Neural progenitor cell (in vitro differentiated cells): ENCODE results near the gene CDKN2A. TPM values are rescaled to one million over a fixed set of nuclear protein-coding genes. Genes with fewer than 3 reads are reported as not detected.

ENCODE experiments used
- DNase-seq: peaks from one replicate; pipeline ENCODE4 v3.0.0-alpha.2; 2016; ENCODE audit warnings: low spot score
- H2AFZ ChIP-seq: fragments of 200-600 bp; sonication (generic); replicated peaks from 2 replicates; pipeline ENCODE4 v1.6.1; 2016; ENCODE audit warnings: antibody characterized with exemption
- H3F3A ChIP-seq: fragments of 200-600 bp; sonication (generic); 2 replicates; pipeline ENCODE4 v1.6.1; 2016; ENCODE audit warnings: antibody characterized with exemption, low read depth
- H3K27ac ChIP-seq: fragments of 200-600 bp; sonication (generic); 2 replicates; pipeline ENCODE4 v1.5.1; 2016; ENCODE audit warnings: mild to moderate bottlenecking
- H3K27me3 ChIP-seq: fragments of 200-600 bp; sonication (generic); 2 replicates; pipeline ENCODE4 v1.6.1; 2016; ENCODE audit warnings: mild to moderate bottlenecking, moderate library complexity
- H3K36me3 ChIP-seq: fragments of 200-600 bp; sonication (generic); 2 replicates; pipeline ENCODE4 v1.5.1; 2016
- H3K4me1 ChIP-seq: fragments of 200-600 bp; sonication (generic); 2 replicates; pipeline ENCODE4 v1.6.1; 2016; ENCODE audit warnings: mixed run types
- H3K4me2 ChIP-seq: fragments of 200-600 bp; sonication (generic); 2 replicates; pipeline ENCODE4 v1.6.1; 2016
- H3K4me3 ChIP-seq: fragments of 200-600 bp; sonication (generic); 2 replicates; pipeline ENCODE4 v1.5.1; 2016
- H3K79me2 ChIP-seq: fragments of 200-600 bp; sonication (generic); 2 replicates; pipeline ENCODE4 v1.6.1; 2016; ENCODE audit warnings: low read depth
- H3K9ac ChIP-seq: fragments of 200-600 bp; sonication (generic); 2 replicates; pipeline ENCODE4 v1.6.1; 2016
- H3K9me3 ChIP-seq: fragments of 200-600 bp; sonication (generic); 2 replicates; pipeline ENCODE4 v1.5.1; 2016; ENCODE audit warnings: low read depth
- H4K20me1 ChIP-seq: fragments of 200-600 bp; sonication (generic); 2 replicates; pipeline ENCODE4 v1.6.1; 2016; ENCODE audit warnings: low read depth
- H3K27ac Mint-ChIP-seq: 3 replicates; pipeline ENCODE4 v1.8.0; 2021; ENCODE audit warnings: mixed read lengths
- H3K27me3 Mint-ChIP-seq: 2 replicates; pipeline ENCODE4 v1.8.0; 2022; ENCODE audit warnings: low read depth, mild to moderate bottlenecking, inconsistent platforms, moderate library complexity, mixed read lengths; ENCODE audit not compliant: insufficient read depth
- H3K36me3 Mint-ChIP-seq: 3 replicates; pipeline ENCODE4 v1.8.0; 2021; ENCODE audit warnings: mixed read lengths
- H3K4me1 Mint-ChIP-seq: 3 replicates; pipeline ENCODE4 v1.8.0; 2021; ENCODE audit warnings: mixed read lengths
- H3K4me3 Mint-ChIP-seq: 3 replicates; pipeline ENCODE4 v1.8.0; 2021; ENCODE audit warnings: mild to moderate bottlenecking, moderate library complexity, mixed read lengths
- H3K9me3 Mint-ChIP-seq: 3 replicates; pipeline ENCODE4 v1.8.0; 2020; ENCODE audit warnings: mixed read lengths
- EZH2 ChIP-seq: fragments of 200-600 bp; sonication (generic); IDR thresholded peaks from 2 replicates; pipeline ENCODE4 v1.6.1; 2017; ENCODE audit warnings: antibody characterized with exemption, mild to moderate bottlenecking, moderate library complexity
- EZH2phosphoT487 ChIP-seq: fragments of 200-600 bp; sonication (generic); IDR thresholded peaks from 2 replicates; pipeline ENCODE4 v1.6.1; 2017; ENCODE audit warnings: antibody characterized with exemption
- total RNA-seq: library from RNA; depleted of rRNA; stranded (reverse); fragments of >200 nt; gene quantifications from 2 replicates; pipeline ENCODE4 v1.2.3, GENCODE V29; 2015; ENCODE audit warnings: low replicate concordance
- TF ChIP-seq, protein P1 (sequence below): fragments of 200-600 bp; sonication (generic); IDR thresholded peaks from 2 replicates; pipeline ENCODE4 v1.5.1; 2017; ENCODE audit warnings: antibody characterized with exemption, mild to moderate bottlenecking

CDKN2A gene
- total RNA-seq, 1 donor from 2014 or later = not detected

DNA sequence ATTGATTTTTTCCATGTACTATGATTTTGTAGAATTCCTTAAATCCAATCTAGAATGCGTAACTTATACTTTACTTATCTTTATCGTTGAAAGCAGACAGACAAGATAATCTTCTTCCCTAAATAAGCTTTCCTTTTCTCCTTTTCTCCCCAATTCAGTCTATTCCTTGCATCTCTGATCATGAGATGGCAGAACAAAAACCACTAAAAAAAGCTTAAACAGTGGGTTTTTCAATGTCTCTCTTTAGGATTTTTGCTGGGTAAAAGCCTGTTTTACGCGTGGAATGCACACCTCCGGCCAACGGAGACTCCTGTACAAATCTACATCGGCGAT, 14.2 kb upstream of the CDKN2A start:
- Histone ChIP-seq H4K20me1 (peaks cover 50% of the 10 kb centered on the region), H3K27ac (no peak overlapping the region), H2AFZ (peak overlapping the region; percentile 93), H3K9ac (no peak overlapping the region), H3K4me2 (peak overlapping the region; percentile 94), H3F3A (peaks cover 23% of the 10 kb centered on the region), H3K9me3 (no peaks in the 10 kb centered on the region), H3K36me3 (no peaks in the 10 kb centered on the region), H3K4me3 (peak overlapping the region; percentile 61), H3K79me2 (no peaks in the 10 kb centered on the region), H3K4me1 (no peaks in the 10 kb centered on the region), H3K27me3 (peaks cover 90% of the 10 kb centered on the region)
- Mint-ChIP-seq H3K27ac (no peak overlapping the region), H3K4me3 (peak overlapping the region; percentile 90), H3K4me1 (peaks cover 15% of the 10 kb centered on the region), H3K27me3 (peaks cover 32% of the 10 kb centered on the region), H3K36me3 (no peaks in the 10 kb centered on the region), H3K9me3 (no peaks in the 10 kb centered on the region)
- TF ChIP-seq, protein P1, sequence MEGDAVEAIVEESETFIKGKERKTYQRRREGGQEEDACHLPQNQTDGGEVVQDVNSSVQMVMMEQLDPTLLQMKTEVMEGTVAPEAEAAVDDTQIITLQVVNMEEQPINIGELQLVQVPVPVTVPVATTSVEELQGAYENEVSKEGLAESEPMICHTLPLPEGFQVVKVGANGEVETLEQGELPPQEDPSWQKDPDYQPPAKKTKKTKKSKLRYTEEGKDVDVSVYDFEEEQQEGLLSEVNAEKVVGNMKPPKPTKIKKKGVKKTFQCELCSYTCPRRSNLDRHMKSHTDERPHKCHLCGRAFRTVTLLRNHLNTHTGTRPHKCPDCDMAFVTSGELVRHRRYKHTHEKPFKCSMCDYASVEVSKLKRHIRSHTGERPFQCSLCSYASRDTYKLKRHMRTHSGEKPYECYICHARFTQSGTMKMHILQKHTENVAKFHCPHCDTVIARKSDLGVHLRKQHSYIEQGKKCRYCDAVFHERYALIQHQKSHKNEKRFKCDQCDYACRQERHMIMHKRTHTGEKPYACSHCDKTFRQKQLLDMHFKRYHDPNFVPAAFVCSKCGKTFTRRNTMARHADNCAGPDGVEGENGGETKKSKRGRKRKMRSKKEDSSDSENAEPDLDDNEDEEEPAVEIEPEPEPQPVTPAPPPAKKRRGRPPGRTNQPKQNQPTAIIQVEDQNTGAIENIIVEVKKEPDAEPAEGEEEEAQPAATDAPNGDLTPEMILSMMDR = no peak
- TF ChIP-seq EZH2phosphoT487 (no peak), EZH2 (no peak)
- DNase-seq = no peak

DNA sequence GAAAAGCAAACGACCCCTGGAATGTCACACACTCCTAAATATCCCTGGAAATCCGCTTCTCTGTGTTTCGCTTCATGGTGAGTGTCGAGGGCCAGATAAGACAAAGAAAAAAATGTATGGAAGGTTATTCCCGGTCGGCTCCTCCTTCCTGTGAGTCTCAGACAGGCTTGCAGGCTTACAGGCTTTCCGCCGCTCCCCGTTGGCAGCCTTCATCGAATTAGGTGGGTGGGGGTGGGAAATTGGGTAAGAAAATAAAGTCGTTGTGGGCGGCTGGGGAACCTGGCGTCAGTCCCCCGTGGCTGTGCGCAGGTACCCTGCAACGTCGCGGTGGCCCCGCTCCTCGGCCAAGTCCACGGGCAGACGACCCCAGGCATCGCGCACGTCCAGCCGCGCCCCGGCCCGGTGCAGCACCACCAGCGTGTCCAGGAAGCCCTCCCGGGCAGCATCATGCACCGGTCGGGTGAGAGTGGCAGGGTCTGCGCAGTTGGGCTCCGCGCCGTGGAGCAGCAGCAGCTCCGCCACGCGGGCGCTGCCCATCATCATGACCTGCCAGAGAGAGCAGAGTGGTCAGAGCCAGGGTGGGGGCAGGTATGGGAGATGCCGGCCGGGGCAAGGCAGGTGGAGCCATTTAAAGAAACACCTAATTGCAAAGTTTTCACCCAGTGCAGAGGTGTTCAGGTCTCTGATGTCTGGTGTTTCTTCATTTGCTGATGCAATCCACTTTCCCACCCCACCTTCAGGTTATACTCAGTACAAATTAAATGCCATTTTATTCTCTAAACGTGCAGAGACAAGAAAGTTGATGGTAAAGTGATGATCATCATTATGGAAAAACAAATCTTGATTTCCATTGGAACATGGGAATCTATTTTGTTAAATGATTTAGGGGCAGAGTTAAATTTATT, 11.8 kb upstream of the CDKN2A start:
- no peaks in the 10 kb centered on the region for H3K36me3 ChIP-seq
- Mint-ChIP-seq H3K27me3 (peaks cover 44% of the 10 kb centered on the region), H3K4me3 (peak overlapping the region; percentile 56), H3K27ac (no peak overlapping the region), H3K4me1 (peaks cover 15% of the 10 kb centered on the region), H3K36me3 (no peaks in the 10 kb centered on the region), H3K9me3 (no peaks in the 10 kb centered on the region)
- peaks cover 23% of the 10 kb centered on the region for H3F3A ChIP-seq
- peaks cover 94% of the 10 kb centered on the region for H3K27me3 ChIP-seq
- H3K4me3 ChIP-seq = no peak overlapping the region
- DNase-seq = peak; percentile 52
- no peak overlapping the region for H3K9ac ChIP-seq
- no peak overlapping the region for H2AFZ ChIP-seq
- no peaks in the 10 kb centered on the region for H3K4me1 ChIP-seq
- peak overlapping the region; percentile 57 for H3K4me2 ChIP-seq
- no peaks in the 10 kb centered on the region for H3K79me2 ChIP-seq
- no peak overlapping the region for H3K27ac ChIP-seq
- TF ChIP-seq, protein P1 = no peak
- peak; percentile 95 for TF ChIP-seq EZH2
- peak; percentile 82 for TF ChIP-seq EZH2phosphoT487
- no peaks in the 10 kb centered on the region for H3K9me3 ChIP-seq
- H4K20me1 ChIP-seq = peaks cover 51% of the 10 kb centered on the region

DNA sequence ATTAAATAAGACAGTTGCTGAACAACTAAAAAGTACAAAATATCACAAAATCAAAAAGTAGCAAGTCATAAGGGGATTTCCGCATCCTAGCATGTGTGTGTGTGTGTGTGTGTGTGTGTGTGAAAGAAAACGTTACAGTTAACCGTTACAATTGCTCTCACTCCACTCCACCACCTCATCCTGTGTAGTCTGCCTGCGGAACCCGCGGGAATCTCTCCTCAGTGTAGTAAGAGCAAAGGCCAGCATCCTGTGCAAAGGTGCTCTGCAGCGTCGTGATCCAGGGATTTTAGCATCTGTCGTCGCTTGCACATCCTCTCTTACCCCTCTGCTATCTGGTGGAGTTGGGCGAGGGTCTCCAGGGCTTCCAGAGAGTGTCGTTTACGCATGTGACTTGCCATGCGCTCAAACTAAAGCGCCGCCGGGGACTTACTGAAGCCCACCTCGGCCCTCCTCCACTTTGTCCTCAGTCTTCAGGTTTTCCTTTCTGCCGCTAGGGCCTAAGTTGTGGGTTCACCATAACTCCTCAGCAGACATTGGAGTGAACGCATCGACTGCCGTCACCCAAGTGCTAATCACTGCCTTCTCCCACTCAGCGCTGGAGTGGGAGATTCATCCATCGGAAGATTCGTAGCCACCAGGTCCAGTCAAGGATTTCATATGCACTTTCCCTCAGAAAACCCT, 11.0 kb upstream of the CDKN2A start:
- H3K9ac ChIP-seq = no peak overlapping the region
- H2AFZ ChIP-seq = no peak overlapping the region
- H3K27me3 ChIP-seq = peaks cover 94% of the 10 kb centered on the region
- peak overlapping the region; percentile 56 for H3K4me3 Mint-ChIP-seq
- H3K27me3 Mint-ChIP-seq = peaks cover 50% of the 10 kb centered on the region
- H3K4me2 ChIP-seq = peak overlapping the region; percentile 57
- no peaks in the 10 kb centered on the region for H3K36me3 ChIP-seq
- H3K4me3 ChIP-seq = no peak overlapping the region
- H3K9me3 Mint-ChIP-seq = no peaks in the 10 kb centered on the region
- no peaks in the 10 kb centered on the region for H3K79me2 ChIP-seq
- H3K4me1 ChIP-seq = no peaks in the 10 kb centered on the region
- H3K4me1 Mint-ChIP-seq = peaks cover 15% of the 10 kb centered on the region
- peak; percentile 72 for DNase-seq
- TF ChIP-seq, protein P1 = peak; percentile 36
- no peak for TF ChIP-seq EZH2
- TF ChIP-seq EZH2phosphoT487 = peak; percentile 91
- H3K36me3 Mint-ChIP-seq = no peaks in the 10 kb centered on the region
- H3F3A ChIP-seq = peaks cover 23% of the 10 kb centered on the region
- no peaks in the 10 kb centered on the region for H3K9me3 ChIP-seq
- H3K27ac Mint-ChIP-seq = no peak overlapping the region
- H3K27ac ChIP-seq = no peak overlapping the region
- H4K20me1 ChIP-seq = peaks cover 45% of the 10 kb centered on the region
